Type B pancreatic cell (in vitro differentiated cells): ENCODE data around the gene CPNE4. TPM values are rescaled to one million over a fixed set of nuclear protein-coding genes. Genes with fewer than 3 reads are reported as not detected.
A peak's percentile ranks its signal among the peaks of the same experiment; 100 is the strongest.
"Not testable (repeated sequence)": the region's sequence is repeated elsewhere in the genome, so short reads cannot be mapped to it uniquely, and the experiment has no call there.

Experiments used
- DNase-seq: peaks from one replicate; pipeline ENCODE4 v3.0.0; 2021; ENCODE audit warnings: mixed read lengths; ENCODE audit not compliant: unreplicated experiment; ENCODE audit errors: extremely low spot score
- H3K27ac Mint-ChIP-seq: 2 replicates; pipeline ENCODE4 v1.8.0; 2021; ENCODE audit warnings: mild to moderate bottlenecking, mixed read lengths
- H3K27me3 Mint-ChIP-seq: 2 replicates; pipeline ENCODE4 v1.8.0; 2021; ENCODE audit warnings: mixed read lengths
- H3K36me3 Mint-ChIP-seq: 2 replicates; pipeline ENCODE4 v1.8.0; 2021; ENCODE audit warnings: mixed read lengths
- H3K4me1 Mint-ChIP-seq: one replicate; pipeline ENCODE4 v1.8.0; 2021; ENCODE audit warnings: mixed read lengths; ENCODE audit not compliant: unreplicated experiment
- H3K4me3 Mint-ChIP-seq: 2 replicates; pipeline ENCODE4 v1.8.0; 2021; ENCODE audit warnings: mild to moderate bottlenecking, mixed read lengths
- H3K9me3 Mint-ChIP-seq: 2 replicates; pipeline ENCODE4 v1.8.0; 2021; ENCODE audit warnings: mixed read lengths
- total RNA-seq: library from RNA; stranded (reverse); gene quantifications from 2 replicates; pipeline ENCODE4 v1.2.1, GENCODE V29; 2021; ENCODE audit warnings: low replicate concordance
- TF ChIP-seq, protein P1 (sequence below): fragments of 200-600 bp; sonication (generic); conservative IDR thresholded peaks from 2 replicates; pipeline ENCODE4 v1.5.0; 2021; ENCODE audit warnings: antibody characterized with exemption, mild to moderate bottlenecking

The CPNE4 gene
- total RNA-seq, 1 donor from 2014 or later: 5.2 TPM

DNA sequence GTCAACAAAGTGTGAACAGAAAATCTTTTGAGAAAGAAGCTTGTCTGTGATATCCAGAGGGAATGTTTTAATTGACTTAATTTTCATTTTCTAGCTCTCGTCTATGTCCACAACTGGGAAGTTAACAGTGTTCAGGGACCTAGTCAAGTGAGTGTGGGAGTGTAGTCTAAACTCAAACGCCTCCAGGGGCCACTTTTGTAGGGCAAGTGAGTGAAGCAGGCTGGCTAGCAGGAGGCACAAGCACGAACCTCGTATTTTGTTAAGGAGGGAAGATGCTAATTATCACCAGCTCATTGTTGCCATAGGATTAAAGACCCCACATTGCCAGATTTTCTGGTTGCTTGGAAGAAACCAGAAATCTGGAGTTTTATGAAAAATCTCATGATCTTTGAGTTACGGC is 135.8 kb downstream of the CPNE4 start:
- TF ChIP-seq, protein P1, sequence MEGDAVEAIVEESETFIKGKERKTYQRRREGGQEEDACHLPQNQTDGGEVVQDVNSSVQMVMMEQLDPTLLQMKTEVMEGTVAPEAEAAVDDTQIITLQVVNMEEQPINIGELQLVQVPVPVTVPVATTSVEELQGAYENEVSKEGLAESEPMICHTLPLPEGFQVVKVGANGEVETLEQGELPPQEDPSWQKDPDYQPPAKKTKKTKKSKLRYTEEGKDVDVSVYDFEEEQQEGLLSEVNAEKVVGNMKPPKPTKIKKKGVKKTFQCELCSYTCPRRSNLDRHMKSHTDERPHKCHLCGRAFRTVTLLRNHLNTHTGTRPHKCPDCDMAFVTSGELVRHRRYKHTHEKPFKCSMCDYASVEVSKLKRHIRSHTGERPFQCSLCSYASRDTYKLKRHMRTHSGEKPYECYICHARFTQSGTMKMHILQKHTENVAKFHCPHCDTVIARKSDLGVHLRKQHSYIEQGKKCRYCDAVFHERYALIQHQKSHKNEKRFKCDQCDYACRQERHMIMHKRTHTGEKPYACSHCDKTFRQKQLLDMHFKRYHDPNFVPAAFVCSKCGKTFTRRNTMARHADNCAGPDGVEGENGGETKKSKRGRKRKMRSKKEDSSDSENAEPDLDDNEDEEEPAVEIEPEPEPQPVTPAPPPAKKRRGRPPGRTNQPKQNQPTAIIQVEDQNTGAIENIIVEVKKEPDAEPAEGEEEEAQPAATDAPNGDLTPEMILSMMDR: no peak
- Mint-ChIP-seq H3K4me1 (no peaks in the 10 kb centered on the region), H3K27me3 (peaks cover 15% of the 10 kb centered on the region), H3K9me3 (no peaks in the 10 kb centered on the region), H3K27ac (no peak overlapping the region), H3K36me3 (no peaks in the 10 kb centered on the region), H3K4me3 (no peak overlapping the region)
- DNase-seq: no peak

DNA sequence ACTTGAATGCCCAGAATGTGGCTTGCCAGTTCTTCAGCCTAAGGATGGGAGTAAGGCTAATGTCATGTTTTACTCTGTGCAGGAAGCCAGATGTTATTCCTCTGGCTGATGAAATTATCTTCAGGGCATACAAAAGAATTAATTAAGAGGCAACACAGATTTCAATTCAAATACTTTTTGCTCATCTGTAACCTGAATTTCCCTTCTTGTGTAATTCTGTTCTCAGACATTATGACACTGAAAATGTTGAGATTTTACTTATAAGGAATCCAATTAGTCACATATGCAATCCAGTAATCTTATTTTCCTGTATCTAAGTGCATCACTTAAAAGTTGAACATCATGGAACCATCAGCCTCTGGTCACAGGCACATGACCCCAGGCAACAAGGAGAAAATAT is 136.5 kb downstream of the CPNE4 start:
- no peak for DNase-seq
- Mint-ChIP-seq H3K4me3 (no peak overlapping the region), H3K27ac (no peak overlapping the region), H3K9me3 (no peaks in the 10 kb centered on the region), H3K27me3 (peaks cover 15% of the 10 kb centered on the region), H3K4me1 (no peaks in the 10 kb centered on the region), H3K36me3 (no peaks in the 10 kb centered on the region)
- TF ChIP-seq, protein P1: no peak

DNA sequence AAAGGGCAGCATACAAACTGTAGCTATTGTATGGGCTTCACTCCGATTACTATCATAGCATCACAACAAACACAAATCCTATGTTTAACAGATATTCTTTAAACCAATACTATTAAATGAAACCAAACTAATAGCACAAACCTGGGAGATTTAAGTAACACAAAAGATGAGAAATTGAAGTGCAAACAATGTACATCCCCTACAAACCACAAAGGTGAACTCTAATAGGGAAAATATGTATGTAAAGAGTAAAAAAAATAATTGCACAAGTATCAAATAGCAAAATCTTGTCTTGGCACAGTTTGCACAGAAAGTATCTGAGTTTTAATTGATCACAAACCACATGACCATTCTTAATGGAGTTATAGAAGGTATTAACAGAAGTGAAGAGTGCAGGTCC is 138.5 kb downstream of the CPNE4 start:
- TF ChIP-seq, protein P1: no peak
- no peak for DNase-seq
- Mint-ChIP-seq H3K4me1 (no peaks in the 10 kb centered on the region), H3K36me3 (no peaks in the 10 kb centered on the region), H3K4me3 (no peak overlapping the region), H3K9me3 (no peaks in the 10 kb centered on the region), H3K27ac (no peak overlapping the region), H3K27me3 (peaks cover 10% of the 10 kb centered on the region)

DNA sequence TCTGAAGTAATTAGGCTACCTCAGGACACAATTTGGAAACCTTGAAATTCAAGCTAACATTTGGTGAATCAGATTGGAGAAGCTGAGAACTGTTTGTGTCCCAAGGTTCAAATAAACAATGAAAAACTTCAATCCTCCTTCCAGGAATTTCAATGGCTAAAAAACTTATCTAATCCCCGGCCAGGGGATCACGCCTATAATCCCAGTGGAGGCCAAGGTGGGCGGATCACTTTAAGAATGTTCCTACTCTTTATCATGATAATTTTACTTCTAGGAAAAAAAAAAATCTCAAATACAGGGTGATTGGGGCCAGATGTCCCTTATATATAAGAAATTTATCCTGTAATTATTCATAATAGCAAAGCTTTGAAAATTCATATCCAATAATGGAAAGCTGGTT is 139.0 kb downstream of the CPNE4 start:
- TF ChIP-seq, protein P1: no peak
- Mint-ChIP-seq H3K36me3 (no peaks in the 10 kb centered on the region), H3K4me1 (no peaks in the 10 kb centered on the region), H3K9me3 (no peaks in the 10 kb centered on the region), H3K27me3 (peaks cover 7% of the 10 kb centered on the region), H3K4me3 (no peak overlapping the region), H3K27ac (no peak overlapping the region)
- no peak for DNase-seq

DNA sequence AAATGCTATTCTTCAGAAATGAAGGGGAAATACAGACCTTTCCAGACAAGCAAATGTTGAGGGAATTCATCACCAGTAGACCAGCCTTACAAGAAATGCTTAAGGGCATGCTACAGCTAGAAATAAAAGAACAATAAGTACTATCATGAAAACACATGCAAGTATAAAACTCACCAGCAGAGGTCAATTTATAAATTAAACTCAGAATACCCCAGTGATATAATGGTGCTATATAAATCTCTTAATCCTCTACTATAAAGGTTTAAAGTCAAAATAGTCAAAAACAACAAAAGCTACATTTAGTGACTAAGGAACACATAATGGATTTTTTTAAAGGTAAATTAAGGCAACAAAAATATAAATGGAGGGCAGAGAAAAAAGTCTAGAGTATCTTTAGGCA is 142.5 kb downstream of the CPNE4 start:
- no peaks in the 10 kb centered on the region for H3K9me3 Mint-ChIP-seq

DNA sequence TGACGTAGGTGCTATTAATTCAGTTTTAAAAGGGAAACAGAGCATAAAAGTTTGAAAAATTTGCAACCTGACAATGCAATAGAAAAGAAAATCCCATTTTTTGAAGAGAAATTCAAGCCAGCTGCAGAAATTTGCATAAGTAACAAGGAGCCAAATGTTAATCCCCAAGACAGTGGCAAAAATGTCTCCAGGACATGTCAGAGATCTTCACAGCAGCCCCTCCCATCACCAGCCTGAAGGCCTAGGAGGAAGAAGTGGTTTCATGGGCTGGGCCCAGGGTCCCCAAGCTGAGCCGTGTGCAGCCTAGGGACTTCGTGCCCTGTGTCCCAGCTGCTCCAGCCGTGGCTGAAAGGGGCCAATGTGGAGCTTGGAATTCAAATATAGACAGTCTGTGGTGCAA is 148.9 kb downstream of the CPNE4 start:
- H3K4me3 Mint-ChIP-seq, H3K9me3 Mint-ChIP-seq, H3K27ac Mint-ChIP-seq, H3K4me1 Mint-ChIP-seq, H3K36me3 Mint-ChIP-seq, DNase-seq, H3K27me3 Mint-ChIP-seq: not testable (repeated sequence)

More for the DNA sequence above, 142.5 kb downstream of the CPNE4 start:
- no peaks in the 10 kb centered on the region for H3K4me1 Mint-ChIP-seq
- peaks cover 5% of the 10 kb centered on the region for H3K27me3 Mint-ChIP-seq
- H3K4me3 Mint-ChIP-seq: no peak overlapping the region
- no peak overlapping the region for H3K27ac Mint-ChIP-seq
- H3K36me3 Mint-ChIP-seq: no peaks in the 10 kb centered on the region
- no peak for DNase-seq
- TF ChIP-seq, protein P1: peak; percentile 51
